HG02840 (cell line): ENCODE data around the gene SIM2.

ENCODE experiments used
- ATAC-seq: cut with Tn5 transposase; IDR thresholded peaks from one replicate; pipeline ENCODE4 v1.9.1; 2021; ENCODE audit warnings: mild to moderate bottlenecking, moderate library complexity, moderate number of reproducible peaks; ENCODE audit not compliant: unreplicated experiment, low FRiP score

Gene SIM2

DNA sequence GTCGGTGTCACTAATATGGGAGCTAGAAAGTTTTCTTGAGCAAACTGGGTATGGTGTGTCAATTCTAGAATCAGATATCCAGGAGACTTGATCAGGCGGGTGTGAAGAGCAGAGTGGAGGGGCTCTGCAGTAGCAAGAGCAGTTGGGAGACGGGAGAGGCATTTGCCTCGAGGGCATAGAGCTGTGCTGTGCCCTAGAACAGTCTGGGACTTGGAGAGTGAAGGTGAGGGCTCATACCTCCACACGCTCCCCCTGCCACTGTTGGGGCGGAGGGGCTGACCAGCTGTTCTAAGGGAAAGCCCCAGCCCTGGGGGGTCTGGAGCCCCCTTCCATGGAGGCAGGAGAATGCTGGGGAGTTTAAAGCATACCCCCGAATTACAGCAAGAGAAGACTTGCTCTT lies 33.8 kb downstream of the SIM2 start:
- no peak for ATAC-seq

DNA sequence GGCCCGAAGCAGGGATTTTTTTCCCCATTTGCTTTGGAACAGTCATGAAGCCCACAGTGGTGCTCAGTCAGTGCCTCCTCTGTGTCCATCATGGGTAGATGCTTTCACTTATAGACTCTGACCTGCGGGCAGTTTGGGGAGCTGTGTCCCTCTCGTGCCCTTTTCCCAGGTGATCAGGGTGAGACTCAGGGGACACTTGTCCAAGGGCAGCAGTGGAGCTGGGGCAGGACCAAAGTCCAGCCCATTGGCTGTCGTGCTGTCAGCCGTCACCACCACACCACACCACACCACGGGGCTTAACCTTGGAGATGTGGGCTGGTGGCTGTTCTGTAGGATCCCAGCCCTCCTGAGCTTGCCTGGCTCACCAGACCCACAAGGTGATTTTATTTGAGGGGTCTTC lies 34.9 kb downstream of the SIM2 start:
- no peak for ATAC-seq

DNA sequence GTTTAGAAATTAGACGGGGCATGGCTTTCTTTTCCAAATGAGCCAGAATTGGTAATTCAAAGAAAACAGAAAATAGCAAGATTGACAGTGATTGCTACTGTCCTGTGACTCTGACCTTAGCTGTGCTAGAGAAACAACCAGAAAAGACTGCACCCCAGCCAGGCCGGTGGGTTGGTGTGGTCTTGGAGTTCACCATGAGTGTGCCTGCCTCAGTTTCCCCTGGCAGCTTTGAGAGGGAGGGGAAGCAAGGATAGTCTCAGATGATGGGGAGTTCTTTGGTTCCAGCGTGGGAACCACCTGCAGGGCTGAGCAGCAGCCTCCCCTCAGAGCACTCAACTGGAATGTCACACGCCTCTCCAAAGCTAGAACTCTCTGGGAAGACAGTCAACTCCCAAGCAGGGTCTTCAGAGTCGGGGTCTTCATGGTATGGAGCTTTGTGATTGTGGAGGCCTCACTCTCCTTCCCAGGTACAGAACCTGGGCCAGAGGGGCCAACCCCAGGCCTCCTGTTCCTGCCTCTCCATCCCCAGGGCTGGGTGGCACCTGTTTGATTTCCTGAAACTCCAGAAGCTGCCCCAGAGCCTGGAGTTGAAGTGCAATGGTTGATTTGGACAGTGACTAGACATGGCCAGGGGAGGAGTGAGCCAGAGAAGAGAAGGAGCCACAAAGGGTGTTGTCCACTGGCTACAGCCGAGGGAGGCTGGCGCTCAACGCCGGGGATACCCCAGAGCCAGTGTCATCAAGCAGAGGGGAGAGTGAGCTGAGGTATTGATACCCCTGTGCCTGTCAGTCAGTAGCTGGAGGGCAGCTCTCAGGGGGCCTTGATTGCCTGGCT lies 35.7 kb downstream of the SIM2 start:
- no peak for ATAC-seq

DNA sequence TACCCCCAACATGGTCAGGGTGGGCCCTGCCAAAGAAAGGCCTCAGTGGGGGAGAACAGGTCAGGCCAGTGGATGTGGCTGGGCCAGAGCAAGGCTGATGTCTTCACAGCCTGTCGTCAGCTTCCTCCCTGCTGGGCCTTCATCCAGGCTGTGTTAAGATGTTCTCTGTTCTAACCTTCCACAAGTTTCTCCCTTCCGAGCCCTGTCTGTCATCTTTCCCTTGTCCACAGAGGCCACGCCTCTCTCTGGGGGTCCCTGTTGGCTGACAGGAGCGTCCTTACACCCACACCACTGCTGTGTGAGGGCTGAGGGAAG lies 36.2 kb downstream of the SIM2 start:
- no peak for ATAC-seq

DNA sequence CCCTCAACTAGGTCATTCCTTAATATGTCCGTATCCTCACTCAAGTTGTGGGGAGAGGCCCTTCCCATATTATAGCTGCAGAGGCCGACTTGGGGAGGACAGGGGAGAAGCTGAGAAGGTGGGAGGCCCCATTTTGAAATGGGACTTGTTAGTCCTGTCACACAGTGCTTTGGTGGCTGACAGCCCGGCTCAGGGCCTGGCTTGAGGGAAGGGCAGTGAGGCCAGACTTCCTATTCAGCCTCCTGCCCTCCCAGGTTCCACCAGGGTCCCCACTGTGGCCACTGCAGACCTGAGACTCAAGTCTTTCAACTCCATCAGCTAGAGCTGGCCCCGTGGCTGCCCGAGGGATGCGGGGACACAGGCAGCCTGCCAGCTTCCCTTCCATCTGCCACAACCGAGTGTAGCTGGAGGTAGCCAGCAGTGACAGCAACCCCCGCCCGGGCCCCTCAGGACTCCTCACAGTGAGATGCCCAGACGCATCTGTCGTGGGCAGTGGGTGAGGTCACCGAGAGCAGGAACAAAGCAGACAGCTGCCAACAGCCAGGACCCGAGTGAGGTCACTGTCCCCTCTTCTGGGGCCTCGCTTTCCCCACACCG lies 36.9 kb downstream of the SIM2 start:
- ATAC-seq = no peak

DNA sequence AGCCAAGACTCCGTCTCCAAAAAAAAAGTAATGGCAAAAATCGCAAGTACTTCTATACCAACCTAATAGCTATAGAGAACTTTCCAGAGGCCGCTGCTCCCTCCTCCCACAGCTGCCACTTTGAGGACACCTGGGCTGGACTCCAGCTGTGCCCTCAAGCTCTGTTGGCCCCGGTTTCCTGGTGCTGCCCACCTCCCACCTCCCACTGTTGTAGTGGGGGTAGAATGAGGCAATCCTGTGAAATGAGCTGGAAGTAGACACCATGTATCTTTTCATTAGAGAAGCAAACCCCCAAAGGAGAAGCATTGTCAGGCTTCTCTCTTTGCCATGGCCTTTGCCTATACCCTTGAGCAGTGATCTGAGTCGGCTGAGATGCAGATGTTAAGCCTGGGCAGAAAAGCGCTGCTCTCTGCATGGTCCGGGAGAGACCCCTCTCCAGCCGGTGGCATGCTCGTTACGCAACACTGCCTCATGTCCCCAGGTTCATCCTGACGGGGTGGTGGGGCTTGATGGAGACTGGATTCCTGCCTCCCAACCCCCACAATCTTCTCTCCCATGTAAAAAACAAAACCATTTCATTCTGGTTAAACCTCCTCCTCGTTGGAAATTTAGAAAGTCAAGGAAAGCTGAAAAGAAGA lies 39.7 kb downstream of the SIM2 start:
- no peak for ATAC-seq

DNA sequence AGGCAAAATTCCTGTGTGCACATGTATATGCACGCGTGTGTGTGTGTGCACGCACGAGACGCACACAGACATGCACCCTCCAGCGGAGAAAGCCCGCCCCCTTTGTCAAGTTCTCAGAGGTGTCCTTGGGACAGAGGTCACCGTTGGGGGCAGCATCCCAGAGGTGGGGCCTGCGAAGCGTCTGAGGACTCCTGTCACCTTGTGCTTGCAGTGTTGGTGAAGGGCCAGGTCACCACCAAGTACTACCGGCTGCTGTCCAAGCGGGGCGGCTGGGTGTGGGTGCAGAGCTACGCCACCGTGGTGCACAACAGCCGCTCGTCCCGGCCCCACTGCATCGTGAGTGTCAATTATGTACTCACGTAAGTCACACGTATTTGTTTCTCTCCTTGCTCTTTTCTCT lies 42.6 kb downstream of the SIM2 start:
- no peak for ATAC-seq

DNA sequence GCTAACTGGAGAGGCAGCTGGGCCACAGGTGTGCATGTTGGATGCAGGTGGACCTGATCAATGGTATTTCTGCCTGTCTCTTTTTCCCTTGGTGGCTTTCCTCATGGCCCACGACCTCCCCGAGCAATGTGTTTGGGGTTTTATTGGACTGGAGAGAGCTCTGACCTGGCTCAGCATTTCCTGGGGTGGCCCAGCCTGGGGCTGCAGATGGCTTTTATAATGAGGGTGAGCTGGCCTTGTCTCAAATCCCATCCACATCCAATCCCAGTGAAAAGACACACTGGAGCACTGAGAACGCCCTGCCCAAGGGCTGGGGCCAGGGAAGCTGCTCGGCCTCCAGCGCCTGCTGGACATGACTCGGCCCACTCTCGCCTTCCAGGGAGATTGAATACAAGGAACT lies 44.1 kb downstream of the SIM2 start:
- ATAC-seq = no peak

DNA sequence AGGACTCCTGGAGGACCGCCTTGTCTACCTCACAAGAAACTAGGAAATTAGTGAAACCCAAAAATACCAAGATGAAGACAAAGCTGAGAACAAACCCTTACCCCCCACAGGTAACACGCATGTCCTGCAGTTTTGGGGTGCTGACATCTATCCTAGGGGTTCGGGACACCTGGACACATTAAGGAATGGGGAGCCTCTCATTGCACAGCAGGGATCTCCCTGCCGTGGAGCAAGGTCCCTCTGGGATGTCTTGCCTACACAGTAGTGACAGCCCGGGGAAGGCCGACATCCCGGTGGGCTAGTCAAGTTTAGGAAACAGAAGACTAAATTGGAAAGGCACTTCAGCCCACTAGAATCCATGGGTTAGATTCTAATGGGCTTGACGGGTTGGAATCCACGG lies 44.5 kb downstream of the SIM2 start:
- no peak for ATAC-seq

DNA sequence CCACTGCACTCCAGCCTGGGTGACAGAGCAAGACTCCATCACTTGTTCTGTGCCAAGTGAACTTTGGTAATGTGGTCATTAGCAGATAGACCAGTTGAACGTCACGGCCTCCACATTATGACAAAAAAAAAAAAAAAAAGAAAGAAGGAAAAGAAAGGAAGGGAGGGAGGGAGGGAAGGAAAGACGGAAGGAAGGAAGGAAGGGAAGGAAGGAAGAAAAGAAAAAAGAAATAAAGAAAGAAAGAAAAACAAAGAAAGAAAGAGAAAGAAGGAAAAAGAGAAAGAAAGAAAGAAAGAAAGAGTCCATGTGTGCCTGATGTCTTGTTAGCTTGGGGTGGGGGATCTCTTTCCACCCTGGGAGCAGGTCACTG lies 45.3 kb downstream of the SIM2 start:
- no peak for ATAC-seq

DNA sequence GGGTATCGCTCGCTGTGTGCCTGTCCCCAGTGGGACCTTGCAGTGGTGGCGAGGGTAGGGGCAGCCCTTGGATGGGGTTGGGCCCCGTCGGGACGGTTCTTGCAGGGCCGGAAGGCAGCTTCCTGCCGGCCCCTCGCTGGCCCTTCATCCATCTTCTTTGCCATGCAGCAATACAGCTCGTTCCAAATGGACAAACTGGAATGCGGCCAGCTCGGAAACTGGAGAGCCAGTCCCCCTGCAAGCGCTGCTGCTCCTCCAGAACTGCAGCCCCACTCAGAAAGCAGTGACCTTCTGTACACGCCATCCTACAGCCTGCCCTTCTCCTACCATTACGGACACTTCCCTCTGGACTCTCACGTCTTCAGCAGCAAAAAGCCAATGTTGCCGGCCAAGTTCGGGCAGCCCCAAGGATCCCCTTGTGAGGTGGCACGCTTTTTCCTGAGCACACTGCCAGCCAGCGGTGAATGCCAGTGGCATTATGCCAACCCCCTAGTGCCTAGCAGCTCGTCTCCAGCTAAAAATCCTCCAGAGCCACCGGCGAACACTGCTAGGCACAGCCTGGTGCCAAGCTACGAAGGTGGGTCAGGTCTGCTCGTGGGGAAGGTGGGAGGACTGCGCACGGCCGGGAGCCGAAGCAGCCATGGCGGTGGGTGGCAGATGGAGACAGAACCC lies 45.8 kb downstream of the SIM2 start:
- ATAC-seq = no peak

DNA sequence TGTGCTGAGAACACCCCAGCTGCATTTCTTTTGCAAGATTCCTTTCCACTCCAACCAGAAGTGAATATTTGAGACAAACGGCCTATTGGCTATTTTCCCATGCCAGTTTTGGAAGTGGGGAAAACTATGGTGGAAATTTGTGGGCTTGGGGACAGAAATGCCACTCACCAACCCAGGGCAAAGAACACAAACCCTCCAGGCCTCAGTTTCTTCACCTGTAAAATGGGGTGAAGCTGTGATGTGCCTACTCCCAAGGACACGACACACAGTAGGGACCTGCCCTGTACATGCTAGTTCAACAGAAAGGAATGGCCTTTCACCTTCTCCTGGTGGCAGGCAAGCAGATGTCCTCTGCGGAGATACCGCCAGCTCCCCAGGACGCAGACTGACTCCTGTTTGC lies 46.5 kb downstream of the SIM2 start:
- no peak for ATAC-seq

DNA sequence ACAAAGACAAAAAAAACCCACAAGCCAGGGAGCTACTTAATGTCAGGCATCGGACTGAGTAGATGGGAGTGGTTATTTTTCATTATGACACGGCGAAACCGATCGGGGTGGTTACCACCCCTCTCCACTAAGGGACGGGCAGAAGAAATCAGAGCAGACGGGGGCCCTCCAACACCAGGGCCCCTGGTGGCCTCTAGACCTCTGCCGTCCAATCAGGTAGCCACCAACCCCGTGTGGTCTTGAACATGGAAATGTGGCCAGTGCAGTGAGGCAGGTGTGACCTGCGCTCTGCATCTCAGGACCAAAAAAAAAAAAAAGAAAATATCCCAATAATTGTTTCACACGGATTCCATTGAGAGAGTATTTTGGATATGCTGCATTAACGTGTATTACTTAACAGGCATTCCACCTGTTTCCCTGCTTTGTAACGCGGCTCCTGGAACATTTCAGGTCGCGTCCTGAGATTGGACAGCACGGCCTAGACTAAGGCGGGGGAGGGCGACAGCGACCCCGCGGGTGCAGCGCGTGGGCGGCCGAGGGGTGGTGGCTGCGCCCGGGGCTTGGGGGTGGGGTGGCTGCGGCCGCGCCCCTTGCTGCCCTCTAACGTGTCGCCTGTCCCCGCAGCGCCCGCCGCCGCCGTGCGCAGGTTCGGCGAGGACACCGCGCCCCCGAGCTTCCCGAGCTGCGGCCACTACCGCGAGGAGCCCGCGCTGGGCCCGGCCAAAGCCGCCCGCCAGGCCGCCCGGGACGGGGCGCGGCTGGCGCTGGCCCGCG lies 48.3 kb downstream of the SIM2 start:
- ATAC-seq = no peak

DNA sequence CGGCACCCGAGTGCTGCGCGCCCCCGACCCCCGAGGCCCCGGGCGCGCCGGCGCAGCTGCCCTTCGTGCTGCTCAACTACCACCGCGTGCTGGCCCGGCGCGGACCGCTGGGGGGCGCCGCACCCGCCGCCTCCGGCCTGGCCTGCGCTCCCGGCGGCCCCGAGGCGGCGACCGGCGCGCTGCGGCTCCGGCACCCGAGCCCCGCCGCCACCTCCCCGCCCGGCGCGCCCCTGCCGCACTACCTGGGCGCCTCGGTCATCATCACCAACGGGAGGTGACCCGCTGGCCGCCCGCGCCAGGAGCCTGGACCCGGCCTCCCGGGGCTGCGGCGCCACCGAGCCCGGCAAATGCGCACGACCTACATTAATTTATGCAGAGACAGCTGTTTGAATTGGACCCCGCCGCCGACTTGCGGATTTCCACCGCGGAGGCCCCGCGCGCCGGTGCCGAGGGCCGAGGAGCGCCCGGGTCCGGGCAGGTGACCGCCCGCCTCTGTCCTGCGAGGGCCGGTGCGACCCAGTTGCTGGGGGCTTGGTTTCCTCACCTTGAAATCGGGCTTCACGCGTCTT lies 49.0 kb downstream of the SIM2 start:
- no peak for ATAC-seq

DNA sequence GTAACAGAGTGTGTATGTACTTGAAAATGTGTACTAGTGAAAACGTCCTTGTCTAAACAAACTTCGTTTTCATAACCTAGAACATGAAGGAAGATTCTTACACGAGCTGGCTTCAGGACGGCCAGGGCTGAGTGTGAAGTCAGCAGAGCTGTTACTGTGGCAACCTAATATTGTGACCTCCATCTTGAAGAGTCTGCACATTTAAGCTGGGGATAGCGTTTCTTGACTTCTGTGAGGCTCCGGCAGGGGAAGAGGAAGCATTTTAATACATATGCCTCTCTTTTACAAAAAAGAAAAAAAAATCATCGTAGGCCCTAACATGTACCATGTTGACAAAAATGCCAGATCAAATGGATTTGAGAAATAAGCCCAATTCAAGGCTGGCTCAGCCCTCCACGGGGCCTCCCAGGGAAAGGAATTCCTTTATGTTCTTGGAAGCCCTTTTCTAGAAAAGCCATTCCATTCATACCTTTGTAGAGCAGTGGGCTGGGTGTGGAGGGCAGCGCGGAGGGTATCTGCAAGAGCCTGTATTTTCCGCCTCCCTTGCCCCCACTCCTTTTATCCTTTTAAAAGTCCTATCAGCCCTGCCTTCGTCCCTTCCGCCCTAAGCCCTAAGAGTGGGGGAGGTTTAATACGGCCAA lies 51.1 kb downstream of the SIM2 start:
- ATAC-seq = no peak

DNA sequence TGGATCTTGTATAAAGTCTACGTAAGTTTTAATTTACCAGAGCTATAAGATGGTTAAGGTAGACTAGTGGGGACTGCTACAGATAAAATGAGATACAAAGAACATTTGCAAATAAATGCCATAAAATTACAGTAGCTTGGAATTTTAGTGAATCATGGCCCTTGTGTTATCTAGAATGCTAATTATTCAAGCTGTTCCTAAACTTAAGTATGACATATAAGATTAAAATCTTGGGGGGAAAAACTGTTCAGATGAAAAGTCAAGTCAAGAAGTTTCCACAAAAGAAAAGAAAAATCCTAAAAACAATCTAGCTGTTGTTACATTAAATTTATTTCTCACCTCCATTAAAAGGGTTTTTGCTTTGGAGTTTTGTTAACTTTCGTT lies 51.7 kb downstream of the SIM2 start:
- no peak for ATAC-seq

DNA sequence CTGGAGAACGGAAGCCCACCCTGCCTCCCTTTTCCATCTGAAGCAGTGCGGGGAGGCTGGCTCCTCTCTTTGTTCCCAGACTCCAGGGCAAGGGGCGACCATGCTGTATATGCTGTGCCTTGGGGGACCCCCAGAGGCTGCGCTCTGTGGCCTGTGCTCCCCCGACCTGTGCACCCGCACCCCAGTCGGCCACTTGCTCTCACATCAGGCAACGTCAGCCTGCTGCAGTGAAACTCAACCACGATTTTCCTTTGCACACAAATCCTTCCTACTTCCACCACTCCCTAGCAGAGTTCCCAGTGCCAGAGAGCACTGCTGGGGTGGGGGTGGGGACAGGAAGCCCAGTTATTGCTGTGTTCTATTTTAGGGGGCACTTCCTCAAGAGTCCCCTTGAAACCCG lies 52.5 kb downstream of the SIM2 start:
- no peak for ATAC-seq

DNA sequence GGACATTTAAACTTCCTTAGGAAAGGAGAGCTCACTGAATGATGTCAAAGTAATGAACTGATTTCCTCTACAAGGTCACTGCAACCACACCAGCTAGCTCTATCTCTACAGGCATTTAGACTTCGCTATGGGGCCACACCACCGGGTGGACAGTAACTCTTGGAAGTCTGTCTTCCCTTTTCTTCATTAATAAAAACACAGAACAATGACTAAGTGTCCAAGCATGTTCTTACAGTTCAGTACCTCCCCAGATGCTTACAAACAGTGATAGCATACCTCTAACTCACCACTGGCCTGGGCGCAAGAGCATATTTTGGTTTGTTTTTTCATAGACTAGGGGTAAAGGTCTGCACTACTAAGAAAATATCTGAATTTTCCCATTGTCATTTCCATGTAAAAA lies 54.6 kb downstream of the SIM2 start:
- ATAC-seq = no peak

DNA sequence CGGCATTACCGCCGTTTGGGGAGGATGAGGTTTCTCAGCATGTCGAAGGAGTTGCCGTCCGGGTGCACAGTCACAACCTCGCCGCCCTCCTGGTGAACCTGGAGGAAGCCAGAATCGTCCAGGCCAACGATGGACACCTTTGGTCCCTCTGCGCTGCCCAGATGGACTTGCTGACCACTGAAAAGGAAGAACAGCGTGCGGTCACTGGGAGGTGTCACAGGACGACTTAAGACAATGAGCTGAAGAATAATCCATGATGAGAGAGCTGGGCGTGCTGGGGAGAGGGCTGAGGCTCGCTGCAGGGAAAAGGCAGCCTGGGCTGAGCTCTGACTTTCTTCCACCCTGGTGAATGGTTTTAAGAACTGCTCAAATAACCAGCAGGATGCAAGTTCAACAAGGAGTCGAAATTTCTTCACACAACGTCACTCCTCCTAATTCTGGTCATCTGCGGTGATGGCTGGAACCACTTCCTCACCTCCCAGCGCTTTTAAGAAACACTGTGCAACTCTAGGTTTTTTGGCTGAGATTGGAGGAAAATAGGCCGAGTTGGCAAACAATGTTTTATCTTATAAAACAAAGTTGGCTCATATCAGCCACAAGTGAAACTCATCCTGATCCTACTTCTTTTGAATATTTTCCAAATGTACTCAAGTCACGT lies 55.5 kb downstream of the SIM2 start:
- ATAC-seq = no peak

DNA sequence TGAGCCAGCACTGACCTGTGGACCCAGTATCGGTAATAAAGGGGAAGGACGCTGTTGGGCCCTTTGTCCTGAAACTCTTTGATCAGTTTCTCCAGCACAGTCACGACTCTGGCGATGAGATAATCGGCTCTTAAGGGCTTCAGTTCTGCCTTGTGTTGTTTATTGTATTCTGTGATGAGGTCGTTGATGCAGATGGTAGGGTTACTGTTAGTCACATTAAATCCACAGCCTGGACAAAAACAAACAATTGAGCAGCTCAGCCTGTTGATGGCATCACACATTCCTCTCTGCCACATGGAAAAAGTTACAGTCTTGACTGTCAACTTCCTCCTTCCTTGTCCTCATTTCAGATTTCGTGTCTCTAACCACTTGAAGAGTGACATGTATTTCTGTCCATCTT lies 57.6 kb downstream of the SIM2 start:
- ATAC-seq = no peak
